Measurements from ENCODE around the gene CD248.
A peak's percentile ranks its signal among the peaks of the same experiment; 100 is the strongest.
"Not testable (repeated sequence)": the region's sequence is repeated elsewhere in the genome, so short reads cannot be mapped to it uniquely, and the experiment has no call there.

CD248 gene

GRCh38 chr11:66316849-66317251 is at the start of gene CD248:
Gene CD248, minus strand, starts transcription at chr11:66317044. Its CDS starts 17 bp downstream, at chr11:66317027.
- DNase-seq: no peak

GRCh38 chr11:66365711-66366619 is 49.1 kb upstream of the CD248 start:
- DNase-seq: no peak

GRCh38 chr11:66365166-66365565 is 48.3 kb upstream of the CD248 start:
- no peak for DNase-seq

- DNase-seq: peak; percentile 59
These were observed 47.1 kb upstream of the CD248 start for GRCh38 chr11:66363805-66364535.

- DNase-seq: no peak
These were observed 46.4 kb upstream of the CD248 start for GRCh38 chr11:66363187-66363601.

GRCh38 chr11:66362481-66363147 is 45.8 kb upstream of the CD248 start:
- DNase-seq: no peak

- no peak for DNase-seq
These were observed 44.7 kb upstream of the CD248 start for GRCh38 chr11:66361502-66361941.

GRCh38 chr11:66360406-66361073 is 43.7 kb upstream of the CD248 start:
- no peak for DNase-seq

GRCh38 chr11:66359662-66360087 is 42.8 kb upstream of the CD248 start:
- DNase-seq: no peak

GRCh38 chr11:66350560-66351235 is 33.9 kb upstream of the CD248 start:
- DNase-seq: not testable (repeated sequence)

GRCh38 chr11:66349084-66349386 is 32.2 kb upstream of the CD248 start:
- DNase-seq: no peak

- peak; percentile 75 for DNase-seq
These were observed 30.8 kb upstream of the CD248 start, which contains the start of gene B4GAT1 for GRCh38 chr11:66347425-66348276. Gene B4GAT1, minus strand, starts transcription at chr11:66347629. Its CDS starts 84 bp downstream, at chr11:66347545.

- DNase-seq: no peak
These were observed 29.9 kb upstream of the CD248 start for GRCh38 chr11:66346476-66347424.

GRCh38 chr11:66345316-66345649 is 28.4 kb upstream of the CD248 start:
- DNase-seq: no peak

GRCh38 chr11:66344550-66345315 is 27.9 kb upstream of the CD248 start, which contains the start of gene BRMS1:
Gene BRMS1, minus strand, starts transcription at chr11:66345104. Its CDS starts 2,870 bp downstream, at chr11:66342234.
- DNase-seq: peak; percentile 95

- no peak for DNase-seq
These were observed 26.3 kb upstream of the CD248 start for GRCh38 chr11:66343176-66343575.

- no peak for DNase-seq
These were observed 24.8 kb upstream of the CD248 start for GRCh38 chr11:66341502-66342126.

Measured in activated T-cell treated with anti-CD3 and anti-CD28 coated beads for 4 hours (primary cell).